Medulla oblongata (tissue), 1 donor: ENCODE results near the gene PYGL.
"Not testable (repeated sequence)": the region's sequence is repeated elsewhere in the genome, so short reads cannot be mapped to it uniquely, and the experiment has no call there.

Experiments used
- DNase-seq: peaks from one replicate; pipeline ENCODE4 v3.0.0-alpha.2; 2015; ENCODE audit errors: extremely low spot score

Gene PYGL

DNA sequence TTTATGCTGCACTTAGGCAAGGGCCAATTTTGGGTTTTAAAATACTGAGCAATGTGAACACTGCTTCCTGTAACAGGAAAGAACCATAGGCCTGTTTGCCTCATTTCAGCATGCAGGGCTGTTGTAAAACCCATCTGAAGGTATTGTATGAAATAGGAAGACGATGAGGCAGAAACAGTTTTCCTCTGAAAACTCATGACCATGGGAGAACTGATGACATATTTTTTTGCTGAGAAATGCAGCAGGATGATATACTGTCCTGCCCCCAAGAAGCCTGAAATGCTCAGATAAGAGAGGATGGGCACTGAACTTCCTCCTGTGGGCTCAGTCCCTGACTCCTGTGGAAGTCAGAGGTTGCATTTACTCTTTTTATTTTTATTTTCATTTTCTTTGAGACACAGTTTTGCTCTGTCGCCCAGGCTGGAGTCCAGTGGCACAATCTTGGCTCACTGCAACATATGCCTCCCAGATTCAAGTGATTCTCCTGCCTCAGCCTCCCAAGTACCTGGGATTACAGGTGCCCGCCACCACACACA lies 17.4 kb downstream of the PYGL start:
- no peak for DNase-seq

DNA sequence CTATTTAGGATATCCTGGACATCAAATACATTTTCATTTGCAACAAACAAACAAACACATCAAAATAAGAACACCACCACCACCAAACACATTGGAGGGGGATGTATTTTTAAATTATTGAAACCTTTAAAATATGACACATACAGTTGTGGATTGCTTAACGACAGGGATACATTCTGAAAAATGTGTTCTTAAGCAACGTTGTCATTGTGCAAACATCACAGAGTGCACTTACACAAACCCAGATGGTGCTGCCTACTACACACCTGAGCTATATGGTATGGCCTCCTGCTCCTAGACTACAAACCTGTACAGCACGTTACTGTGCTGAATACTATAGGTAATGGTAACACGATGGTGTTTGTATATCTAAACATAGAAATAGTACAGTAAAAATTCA lies 19.4 kb downstream of the PYGL start:
- no peak for DNase-seq

- no peak for DNase-seq
Observed at GRCh38 chr14:50924236-50924635, 20.0 kb downstream of the PYGL start.

GRCh38 chr14:50922803-50923202 lies 21.5 kb downstream of the PYGL start:
- no peak for DNase-seq

DNA sequence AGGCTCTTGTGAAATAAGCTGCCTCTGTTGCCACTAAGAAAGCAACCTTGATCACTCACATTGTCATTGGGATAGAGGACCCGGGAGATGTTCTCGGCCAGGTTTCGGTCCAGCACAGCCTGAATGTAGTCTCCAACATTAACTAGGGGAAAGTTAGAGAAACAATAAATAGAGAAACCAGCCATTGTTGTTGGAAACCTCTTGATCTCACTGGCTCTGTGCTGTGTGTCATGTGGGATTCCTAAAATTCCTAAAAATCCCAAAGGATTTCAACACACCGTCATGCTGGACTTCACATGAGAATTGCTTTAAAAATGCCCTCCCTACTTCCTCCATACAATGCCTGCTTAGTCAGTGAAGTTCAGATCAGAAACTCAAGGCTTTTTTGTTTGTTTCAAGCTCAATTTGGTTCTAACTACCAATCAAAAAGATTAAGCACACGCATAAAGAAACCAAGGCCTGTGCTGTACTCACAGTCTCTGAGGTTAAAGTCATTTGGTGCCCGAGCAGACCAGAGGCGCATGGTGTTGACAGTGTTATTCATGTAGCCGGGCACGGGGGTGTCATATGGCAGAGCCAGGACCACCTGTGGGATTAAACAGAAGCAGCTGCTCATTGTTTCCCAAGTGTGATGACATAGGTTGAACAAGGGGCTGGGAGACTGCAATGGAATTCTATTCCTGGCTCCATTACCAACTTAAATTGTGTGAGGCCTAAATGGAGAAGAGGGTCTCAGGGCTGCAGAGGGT lies 23.6 kb downstream of the PYGL start:
- no peak for DNase-seq

- not testable (repeated sequence) for DNase-seq
Observed at GRCh38 chr14:50919524-50919923, 24.8 kb downstream of the PYGL start.

DNA sequence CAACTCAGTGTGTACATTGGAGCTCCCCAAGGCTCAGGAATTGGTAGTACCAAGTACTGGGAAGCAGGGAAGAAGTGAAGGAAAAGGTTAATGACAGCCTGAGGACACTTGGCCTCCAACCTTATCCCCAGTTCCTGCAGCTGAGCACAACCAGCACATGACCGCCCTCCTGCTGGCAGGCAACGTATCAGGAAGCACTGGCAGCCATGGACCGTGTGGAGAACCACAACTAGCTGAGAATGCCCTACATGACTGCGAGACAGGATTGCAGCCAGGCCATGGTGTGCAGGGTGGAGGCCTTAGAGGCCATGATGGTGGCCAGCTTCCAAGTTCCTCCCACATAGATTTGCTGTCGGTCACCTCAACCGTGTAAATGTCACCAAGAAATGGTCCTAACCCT lies 26.8 kb downstream of the PYGL start:
- DNase-seq = no peak

DNA sequence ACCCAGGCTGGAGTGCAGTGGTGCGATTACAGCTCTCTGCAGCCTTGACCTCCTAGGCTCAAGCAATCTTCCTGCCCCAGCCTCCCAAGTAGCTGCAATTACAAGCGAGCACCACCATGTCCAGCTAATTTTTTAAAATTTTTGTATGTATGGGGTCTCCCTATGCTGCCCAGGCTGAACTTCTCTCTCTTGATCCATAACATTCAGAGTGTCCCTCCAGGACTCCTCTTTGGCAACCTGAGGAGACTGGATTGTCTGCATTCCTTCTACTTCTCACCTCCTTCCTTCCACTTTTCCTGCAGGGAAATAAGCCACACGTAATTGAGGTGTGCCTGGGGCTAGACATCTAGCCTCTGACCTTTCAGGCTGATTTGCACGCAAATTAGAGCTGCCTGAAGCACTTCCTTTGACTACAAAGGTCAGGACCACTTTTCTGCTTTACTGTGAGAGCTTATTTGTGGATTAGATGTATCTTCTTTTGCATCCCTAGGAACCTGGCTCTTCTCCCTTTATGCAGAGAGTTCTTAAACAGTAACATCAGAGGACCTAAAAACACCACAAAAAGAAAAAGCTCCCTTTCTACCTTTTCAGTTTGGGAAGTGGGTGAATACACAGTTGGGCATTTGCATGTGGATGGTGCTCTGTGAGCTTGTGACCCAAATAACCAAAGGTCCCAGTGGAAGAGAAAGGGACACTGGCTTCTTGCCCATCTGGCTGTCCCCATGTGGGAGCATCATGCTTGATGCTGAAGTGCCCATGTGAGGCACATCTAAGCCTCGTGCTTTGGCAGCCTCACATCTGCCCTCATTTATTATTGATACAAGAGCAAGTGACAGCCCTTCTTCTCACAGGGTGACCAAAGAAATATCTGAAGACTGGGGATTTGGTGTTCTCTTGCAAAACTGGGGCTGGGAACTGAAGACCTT lies 33.5 kb downstream of the PYGL start:
- no peak for DNase-seq

- peak; percentile 40 for DNase-seq
Observed at GRCh38 chr14:50906326-50907065, 37.8 kb downstream of the PYGL start.

DNA sequence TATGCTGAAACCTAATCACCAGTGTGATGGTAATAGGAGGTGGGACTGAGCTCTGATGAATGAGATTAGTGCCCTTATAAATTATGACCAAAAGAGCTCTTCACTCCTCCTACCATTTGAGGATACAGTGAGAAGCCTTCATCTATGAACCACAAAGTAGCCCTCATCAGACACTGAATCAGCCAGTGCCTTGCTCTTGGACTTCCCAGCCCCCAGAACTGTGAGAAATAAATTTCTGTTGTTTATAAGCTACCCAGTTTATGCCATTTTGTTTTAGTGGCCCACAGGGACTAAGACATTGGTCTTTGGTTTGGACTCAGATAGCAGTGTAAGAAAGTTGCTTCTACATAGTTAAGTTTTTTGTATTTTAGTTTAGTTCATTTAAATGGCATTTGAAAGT lies 39.6 kb downstream of the PYGL start:
- DNase-seq = no peak

DNA sequence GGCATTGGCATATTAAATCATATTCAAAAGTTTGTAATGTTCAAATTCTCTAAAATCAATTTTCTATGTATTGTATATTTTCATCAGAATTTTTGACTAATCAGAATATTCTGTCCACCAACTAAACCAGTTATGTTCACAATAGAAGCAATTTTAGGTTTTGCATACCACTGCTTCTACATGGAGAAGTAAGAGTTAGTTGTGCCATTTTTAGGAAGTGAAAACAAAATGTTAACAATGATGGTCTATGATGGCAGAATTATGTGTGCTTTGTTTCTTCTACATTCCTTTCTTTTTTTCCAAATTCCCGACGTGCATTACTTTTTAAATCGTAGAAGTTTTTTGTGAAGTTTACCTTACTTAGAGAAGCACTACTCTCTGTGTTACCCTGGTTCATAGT lies 42.9 kb downstream of the PYGL start:
- no peak for DNase-seq

DNA sequence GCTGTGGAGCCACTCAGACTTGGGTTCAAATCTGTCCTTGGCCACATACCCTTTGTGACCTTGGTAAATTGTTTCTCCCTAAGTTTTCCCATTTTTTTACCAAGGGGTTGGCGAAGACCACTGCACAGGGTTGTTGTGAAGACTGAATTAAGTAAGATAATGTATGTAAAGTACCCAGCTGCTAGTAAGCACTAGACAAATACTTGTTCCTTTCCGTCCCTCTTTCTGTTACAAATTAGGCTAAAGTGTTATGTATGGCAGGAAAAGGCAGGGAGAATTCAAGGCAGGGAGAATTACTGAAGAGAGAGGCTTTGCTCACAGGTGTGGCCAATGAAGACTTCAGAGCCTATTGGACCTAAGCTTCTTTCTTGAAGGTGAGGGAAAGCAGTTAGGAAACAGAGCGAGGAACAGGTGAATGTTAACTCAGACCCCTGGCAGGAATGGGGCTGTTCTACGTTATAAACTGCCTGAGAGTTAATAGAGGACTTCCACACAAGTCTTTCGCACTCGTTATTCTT lies 46.6 kb downstream of the PYGL start:
- no peak for DNase-seq

- DNase-seq = not testable (repeated sequence)
Observed at GRCh38 chr14:50897005-50897404, 47.3 kb downstream of the PYGL start.

DNA sequence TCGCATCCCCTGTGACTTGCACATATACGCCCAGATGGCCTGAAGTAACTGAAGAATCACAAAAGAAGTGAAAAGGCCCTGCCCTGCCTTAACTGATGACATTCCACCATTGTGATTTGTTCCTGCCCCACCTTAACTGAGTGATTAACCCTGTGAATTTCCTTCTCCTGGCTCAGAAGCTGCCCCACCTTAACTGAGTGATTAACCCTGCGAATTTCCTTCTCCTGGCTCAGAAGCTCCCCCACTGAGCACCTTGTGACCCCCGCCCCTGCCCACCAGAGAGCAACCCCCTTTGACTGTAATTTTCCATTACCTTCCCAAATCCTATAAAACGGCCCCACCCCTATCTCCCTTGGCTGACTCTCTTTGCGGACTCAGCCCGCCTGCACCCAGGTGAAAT lies 47.9 kb downstream of the PYGL start:
- not testable (repeated sequence) for DNase-seq

GRCh38 chr14:50892255-50892654 lies 52.0 kb downstream of the PYGL start:
- DNase-seq = no peak

GRCh38 chr14:50887476-50887875 lies 56.8 kb downstream of the PYGL start:
- DNase-seq = no peak

- DNase-seq = no peak
Observed at GRCh38 chr14:50883827-50884197, 60.5 kb downstream of the PYGL start.

GRCh38 chr14:50882932-50883826 lies 61.1 kb downstream of the PYGL start:
- no peak for DNase-seq

GRCh38 chr14:50875359-50876070 lies 68.8 kb downstream of the PYGL start:
- no peak for DNase-seq

DNA sequence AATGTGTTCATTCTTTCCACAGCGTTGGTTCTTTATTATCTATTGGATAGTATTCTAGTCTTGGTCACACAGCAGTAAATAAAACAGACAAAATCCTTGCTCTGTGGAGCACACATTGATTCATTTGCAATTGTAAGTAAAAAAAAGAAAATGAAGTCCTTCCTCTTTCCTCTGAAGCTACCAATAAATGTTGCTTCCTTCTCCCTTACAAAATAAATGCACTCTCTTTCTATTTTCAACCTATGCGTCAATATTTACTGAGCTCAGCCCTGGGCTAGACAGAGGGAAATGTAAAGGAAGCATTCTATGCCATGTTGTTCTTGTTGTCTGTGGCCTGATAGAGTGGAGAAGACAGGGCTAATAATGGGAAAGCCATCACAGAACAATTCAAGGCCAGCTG lies 69.5 kb downstream of the PYGL start:
- no peak for DNase-seq
